HG02852 (cell line): ENCODE measurements around the gene LRRC75A.

Experiments
- ATAC-seq: cut with Tn5 transposase; IDR thresholded peaks from one replicate; pipeline ENCODE4 v1.9.1; 2021; ENCODE audit warnings: mild to moderate bottlenecking, moderate library complexity; ENCODE audit not compliant: unreplicated experiment

LRRC75A gene

DNA sequence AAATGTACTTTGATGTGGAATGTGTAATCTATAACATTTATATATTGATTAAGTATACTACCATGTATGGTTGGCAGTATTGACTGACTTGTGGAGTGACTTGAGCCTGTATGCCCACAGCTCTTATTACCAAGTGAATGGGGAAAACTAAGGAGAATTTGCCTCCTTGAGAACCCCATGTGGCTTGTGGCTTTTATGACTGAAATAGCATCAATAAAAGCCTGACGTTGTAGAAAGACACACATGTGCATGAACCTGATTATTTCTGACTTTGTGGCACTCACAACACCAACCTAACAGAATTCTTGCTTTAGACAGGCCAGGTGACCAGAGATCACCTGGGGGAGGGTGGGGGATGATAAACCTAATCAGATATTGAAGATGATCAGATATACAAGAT lies 2.1 kb upstream of the LRRC75A start:
- no peak for ATAC-seq

DNA sequence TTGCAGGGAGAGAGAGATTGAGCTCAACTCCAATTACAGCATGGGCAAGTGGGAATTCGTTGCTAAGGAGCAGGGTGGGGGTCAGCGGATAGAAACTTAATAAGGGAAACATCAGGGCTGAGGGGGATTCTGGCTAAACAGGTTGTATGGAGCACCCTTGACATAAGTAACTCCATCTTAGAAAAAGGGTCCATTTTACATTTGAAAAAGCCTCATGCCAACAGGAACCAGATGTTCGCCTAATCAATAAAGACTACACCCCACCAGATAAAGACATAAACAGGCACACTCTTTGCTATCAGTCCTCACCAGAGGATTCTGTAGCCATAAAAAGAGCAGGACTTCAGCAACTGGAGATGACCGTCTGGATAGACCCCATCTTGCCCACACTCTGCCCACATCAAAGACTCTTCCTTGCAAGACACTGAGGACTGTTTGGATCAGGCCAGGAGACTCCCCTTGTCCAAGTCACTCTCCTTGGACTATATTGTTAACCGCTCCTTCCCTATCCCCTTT lies 1.6 kb upstream of the LRRC75A start:
- no peak for ATAC-seq

DNA sequence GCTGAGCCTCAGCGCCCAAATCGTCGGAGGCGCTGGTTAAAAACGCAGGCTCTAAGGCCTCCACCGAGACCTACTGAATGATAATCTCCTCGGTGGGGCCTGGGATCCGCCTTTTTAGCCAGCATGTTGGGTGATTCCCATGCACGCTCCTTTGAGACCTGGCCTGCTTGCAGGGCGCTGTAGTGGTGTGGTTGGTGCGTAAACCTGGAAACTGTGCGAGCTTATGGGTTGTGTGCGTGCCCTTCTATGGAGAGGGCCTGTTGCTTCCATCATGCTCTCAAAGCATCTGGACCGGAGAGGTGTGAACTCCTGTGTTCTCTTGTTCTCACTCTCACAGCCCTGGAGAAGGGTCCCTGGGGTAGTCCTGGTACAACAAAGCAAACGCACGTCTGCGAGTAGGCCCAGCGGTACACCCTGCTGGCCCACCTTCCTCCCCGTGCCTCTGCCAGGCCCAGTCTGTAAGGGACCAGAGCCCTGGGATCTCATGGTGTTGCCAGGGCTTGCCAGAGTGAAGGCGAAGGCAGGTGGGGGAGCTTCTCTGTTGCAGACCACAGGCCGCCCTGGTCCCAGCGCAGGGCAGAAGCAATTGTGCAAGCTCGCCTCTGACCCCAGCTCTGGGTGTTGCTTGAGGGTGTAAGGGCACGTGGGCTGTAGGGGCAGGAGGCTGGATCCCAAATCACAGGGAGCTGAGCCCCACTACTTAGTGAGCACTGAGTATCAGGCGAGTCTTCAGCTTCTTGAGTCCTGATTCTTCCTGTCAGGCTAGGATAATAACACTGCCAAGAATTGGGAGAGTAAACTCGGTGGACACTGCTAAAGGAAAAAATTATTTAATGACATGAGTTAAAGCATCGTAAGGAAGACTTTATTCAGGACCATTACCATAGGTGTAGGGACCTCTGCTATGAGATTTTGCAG lies 879 bp upstream of the LRRC75A start:
- no peak for ATAC-seq

DNA sequence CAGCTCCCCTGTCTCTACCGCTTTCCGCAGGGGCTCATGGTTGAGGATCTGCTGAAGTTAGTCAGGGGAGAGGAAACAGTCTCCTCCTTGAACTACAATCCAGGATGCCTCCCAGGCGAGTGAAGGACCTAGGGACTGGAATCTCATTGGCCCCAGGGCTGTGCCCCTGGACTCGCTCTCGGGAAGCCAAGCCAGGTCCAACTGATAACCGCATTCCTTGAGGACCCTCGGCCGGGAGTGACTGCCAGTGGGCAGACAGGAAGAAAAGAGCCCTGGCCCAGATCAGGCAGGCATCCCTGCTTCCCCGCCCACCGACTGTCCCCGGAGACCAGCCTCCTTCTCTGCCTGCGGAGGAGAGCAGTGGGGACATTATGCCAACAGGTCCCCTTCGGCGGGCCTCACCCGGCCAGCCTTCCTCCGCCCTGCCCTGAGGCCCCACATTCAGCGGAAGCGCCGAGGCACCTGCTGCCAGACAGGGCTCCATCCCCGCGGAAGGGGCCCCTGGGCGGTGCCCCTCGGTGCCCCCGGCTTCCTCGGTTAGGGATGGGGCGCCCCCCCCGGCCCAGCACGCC lies 776 bp downstream of the LRRC75A start:
- no peak for ATAC-seq

DNA sequence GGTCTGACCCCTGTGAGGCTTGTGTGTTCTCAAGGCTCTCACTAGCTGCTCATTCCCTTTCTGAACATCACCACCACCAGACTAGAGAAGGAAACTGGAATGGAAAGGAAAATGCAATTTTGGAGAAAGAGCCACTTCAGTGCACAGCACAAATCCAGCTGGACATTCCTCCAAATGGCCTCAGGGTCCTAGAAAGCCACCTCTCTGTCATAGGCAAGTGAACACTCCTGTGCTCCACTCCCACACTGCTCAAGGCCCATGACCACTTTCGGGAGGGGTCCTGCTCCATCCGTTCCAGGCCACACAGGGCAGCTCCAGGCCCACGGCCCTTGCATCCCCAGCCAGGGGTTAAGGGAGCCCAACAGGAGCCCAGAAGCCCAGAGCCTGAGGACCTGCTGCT lies 2.6 kb downstream of the LRRC75A start:
- ATAC-seq: no peak

DNA sequence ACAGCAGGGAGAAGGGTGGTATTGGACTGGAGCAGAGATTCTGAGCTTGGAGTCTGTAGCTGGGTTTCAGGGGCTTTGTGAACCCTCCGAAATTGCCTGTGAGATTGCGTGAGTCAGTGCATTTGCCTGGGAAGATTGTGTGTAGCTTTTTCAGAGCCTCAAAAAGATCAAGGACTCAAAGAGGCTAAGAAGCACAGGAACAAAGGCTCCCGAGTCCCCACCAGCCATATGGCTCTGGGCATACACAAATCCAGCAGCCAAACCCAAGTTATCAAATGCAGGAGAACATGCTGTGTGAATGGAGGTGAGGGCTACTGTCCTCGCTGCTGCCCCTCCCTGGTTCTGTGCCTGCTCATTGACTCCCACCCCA lies 3.0 kb downstream of the LRRC75A start:
- ATAC-seq: no peak

DNA sequence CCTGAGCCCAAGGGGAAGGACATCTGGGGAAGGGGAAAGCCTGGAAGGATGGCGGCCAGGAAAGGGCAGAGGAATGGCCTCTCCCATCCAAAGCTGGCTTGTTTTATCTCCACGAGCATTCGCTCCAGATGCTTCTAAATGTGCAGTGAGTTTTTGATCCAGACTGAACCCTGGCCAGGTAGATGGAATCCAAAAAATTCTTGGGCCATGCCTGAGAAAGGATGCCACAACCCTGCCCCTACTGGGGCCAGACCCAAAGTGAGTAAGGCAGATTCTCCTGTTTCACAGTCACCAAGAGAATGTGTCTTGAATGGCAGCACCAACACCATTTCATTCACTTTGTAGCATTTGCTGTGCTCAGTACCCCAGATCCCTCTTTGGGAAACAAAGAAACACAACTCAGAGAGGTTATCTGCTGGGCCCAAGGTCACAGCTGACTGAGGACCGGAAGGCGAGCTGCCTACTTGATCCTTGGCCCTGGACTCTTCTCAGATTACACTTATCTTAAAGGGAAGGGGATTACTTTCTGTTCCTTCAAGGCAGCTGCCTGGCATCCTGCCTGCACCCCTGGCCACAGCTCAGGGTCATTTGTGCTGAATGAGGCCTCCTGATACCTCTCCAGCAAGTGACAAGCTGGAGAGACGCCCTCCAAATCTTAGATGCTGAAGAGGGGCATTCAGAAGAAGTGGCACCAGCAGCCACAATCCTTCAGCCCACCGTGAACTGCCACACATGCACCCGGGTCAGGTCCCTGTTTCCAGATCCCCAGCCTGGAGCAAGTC lies 3.6 kb downstream of the LRRC75A start:
- ATAC-seq: no peak

DNA sequence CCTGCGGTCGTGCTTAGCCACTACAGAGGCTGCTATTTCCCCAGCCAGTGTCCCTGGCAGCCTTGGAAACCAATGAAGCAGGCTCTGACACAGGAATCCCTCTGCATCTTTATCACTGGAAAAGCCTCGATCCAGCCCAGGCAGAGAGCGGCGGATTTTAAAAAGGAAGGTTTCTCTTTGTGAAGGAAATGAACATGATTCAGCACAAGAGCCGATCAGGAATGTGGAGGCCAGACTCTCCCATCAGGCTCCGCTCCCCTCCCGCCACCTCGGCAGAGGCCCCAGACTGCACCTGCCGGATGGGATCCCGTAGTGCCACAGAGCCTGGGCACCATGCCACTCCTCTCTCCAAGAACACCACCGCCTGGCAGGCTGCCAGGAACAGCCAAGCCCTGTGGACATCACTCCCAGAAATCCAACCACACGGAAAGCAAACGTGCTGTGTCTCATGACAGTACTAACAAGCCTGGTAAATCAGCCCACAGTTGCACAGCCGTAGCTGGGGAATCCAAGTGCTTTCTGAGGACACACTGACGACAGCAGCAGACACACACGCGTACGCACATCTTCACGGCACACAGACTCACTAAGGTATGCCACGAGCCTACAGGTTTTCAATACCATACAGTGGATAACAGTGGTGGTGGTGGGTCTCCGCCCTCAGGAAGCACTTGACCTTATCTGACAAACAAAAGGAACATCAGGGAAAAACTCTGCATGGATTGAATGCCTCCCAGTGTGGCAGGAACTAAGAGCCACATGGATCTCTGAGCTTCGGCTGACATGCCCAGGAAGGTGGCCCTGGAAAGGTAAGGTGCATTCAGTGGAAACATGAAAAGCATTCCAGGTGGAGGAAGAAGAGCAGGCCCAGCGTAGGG lies 5.4 kb downstream of the LRRC75A start:
- ATAC-seq: no peak

DNA sequence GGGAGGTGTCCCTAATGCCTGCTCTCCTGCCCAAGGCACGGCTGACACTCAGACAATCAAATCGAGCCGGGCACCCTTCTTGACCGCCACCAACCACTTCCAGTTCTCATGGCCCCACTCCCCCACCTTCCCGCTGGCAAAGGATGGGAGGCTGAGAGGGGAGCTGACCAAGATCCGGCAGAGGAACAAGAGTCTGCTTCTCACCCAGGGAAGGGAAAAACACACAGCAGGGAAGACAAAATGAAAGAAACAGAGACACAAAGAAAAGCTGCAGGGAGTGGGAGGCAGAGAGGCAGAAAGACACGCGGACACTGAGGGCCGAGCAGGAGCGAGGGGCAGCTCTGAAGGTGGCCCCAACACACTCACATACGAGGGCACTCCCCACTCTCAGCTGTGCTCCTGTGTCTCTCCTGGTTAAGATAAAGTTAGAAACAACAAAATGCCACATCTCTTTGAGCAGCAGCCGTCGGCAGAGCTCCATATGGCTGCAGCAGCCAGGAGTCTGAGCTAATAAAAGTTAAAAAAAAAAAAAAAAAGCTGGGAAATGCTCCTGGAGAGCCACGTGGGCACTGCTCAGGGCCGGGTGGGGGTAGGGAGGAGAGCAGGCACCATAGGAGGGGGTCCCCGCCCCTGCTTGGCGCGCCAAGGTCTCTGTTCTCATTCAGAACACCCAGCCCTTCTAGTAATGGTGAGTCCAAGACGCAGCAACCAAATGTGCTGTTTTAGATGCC lies 7.4 kb downstream of the LRRC75A start:
- no peak for ATAC-seq

DNA sequence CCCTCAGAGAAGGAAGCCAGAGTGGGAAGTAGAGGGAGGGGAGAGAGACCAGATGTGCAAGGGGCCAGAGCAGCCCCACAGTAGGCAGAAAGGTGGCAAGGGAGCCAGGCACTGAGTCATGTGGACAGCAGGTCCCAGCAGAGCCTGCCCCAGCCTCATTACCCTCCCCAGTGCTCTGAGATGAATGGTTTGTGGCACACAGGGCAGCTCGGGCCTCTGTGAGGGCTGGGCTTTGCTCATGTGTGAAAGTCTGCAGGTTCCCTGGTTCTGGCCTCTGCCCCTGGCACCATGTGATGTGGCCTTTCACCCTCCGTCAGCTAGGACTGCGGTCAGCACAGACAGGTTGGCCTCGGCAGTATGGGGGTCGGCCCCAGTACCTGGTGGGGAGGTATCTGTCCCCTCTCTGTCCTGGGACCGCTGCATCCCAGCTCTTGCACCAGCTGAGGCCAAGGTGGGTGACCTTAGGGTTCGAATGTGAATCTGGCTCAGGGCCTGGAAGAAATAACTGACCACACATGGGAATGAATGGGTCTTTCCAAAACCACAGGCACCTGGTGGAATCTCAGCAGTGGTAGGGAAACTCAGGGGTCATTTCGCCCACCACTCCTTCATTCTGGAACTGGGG lies 8.9 kb downstream of the LRRC75A start:
- no peak for ATAC-seq

DNA sequence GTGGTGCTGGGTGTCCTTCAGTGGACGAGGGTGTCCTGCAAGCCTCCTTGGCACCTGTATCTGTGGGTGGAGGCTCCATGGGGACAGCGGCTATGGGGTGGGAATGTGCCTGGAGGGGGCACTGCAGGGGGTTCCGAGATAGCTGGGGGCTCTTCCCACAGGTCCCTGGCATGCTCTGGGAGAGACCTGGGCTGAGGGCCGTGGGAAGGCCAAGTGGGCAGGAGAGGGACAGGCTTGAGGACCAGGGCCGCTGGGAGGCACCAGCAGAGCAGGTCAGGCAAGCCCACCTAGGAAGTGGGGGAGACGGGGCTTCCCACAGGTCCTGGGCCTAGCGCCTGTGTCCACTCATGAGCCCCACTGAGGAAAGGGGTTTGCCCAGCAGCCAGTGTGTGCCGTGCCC lies 9.7 kb downstream of the LRRC75A start:
- no peak for ATAC-seq

DNA sequence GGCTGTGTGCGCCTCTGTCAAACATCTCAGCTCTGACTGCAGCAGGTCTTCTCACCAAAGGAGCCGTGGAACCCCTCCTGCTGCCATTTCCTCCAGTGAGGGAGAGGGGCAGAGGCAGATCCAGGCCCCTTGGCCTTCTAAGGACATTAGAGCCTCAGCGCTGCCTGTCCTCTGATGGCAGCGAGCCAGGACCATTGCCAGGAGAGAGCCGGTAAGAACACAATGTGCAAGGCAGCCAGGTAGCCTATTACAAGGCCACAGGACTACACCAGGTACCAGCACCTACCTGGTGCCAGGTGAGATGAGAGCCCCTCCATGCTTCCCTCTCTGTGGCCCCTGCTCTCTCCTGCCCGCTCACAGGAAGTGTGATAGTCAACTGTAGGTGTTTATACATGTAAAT lies 11.0 kb downstream of the LRRC75A start:
- no peak for ATAC-seq

DNA sequence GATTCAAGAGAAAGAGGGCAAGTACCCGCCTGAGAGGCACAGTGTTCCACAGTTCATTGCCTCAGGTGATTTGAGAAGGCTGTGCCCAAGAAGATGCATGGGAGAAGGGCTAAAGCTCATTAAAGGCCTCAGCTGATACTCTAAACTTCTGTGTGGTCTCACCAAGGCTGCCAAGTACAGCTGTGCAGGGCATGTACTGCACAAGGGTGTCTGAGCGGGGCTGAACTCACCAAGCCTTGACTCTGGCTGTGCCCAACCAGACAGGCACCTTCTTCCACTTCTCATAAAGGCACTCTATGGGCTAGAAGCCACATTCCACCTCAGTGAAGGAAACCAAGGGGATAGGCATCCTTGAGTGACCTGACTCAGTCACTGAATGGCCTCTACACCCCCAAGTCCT lies 12.7 kb downstream of the LRRC75A start:
- no peak for ATAC-seq

DNA sequence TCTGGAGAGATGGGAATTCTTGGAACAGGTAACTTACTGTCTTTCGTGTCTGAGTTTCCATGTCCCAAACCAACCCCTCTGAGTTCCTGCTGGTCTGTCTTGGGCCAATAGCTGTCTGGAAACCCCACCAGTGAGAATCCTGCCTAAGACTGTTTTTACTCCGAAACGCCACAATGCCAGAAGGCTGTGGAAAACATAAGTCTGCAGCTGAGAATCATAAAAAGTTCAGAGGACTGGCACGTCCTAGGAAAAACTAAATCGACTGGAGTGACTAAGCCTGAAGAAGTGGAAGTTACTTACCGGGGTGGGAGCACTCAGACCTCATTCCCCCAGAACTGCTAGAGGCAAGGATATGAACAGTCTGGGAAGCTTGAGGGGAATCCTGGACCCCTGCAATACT lies 13.3 kb downstream of the LRRC75A start:
- no peak for ATAC-seq

DNA sequence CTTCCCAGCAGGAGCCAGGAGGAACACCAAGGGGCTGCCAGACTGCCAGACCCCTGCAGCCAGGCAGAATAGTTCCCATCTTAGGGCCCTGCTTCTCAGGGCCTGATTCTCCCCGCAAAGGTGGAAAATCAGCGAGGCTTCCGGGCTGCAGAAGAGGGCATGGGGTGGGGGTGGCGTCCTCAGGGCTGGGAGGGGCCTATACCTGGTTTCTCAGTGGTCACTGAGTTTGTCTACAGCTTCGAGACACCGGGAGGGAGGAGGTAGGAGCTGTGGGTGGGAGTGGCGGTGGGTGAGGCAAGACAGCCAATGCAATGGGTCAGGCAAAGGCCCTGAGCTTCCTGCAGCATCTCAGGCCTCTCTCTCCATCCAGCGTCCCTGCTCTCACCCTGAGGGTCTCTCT lies 14.3 kb downstream of the LRRC75A start:
- ATAC-seq: no peak

DNA sequence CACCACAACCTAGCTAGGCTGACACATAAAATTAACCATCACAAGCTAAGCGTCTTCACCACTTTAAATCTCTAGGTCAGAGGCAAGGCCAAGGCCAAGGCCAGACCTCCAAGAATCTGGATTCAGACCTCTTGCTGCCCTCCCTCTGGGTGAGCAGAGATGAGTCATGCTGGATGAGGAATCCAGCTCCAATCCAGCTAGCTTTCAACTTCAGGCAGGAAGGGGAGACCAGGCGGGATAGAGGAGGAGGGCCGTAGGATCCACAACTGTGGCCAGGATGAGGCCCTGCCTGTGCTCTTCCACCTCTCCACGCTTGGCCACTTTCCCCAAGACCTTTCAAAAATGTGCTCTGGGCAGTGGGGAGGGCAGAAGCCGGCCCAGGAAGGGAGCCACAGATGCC lies 14.7 kb downstream of the LRRC75A start:
- no peak for ATAC-seq

DNA sequence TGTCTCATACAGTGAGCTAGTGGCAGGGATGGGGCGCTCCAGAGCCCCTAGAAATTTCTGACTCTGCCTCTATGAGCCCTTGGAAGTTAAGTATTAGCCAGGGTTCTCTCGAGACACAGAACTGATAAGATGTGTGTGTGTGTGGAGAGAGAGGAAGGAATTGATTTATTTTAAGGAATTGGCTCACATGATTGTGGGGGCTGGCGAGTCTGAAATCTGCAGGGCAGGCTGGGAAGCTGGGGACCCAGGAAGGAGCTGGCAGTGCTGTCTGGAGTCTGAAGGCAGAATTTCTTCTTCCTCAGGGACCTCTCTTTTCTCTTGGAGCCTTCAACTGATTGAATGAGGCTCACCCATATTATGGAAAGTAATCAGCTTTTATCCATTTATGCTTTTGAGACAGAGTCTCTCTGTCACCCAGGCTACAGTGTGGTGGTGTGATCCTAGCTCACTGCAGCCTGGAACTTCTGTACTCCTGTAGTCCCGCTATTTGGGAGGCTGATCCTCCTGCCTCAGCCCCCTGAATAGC lies 16.8 kb downstream of the LRRC75A start:
- ATAC-seq: no peak

DNA sequence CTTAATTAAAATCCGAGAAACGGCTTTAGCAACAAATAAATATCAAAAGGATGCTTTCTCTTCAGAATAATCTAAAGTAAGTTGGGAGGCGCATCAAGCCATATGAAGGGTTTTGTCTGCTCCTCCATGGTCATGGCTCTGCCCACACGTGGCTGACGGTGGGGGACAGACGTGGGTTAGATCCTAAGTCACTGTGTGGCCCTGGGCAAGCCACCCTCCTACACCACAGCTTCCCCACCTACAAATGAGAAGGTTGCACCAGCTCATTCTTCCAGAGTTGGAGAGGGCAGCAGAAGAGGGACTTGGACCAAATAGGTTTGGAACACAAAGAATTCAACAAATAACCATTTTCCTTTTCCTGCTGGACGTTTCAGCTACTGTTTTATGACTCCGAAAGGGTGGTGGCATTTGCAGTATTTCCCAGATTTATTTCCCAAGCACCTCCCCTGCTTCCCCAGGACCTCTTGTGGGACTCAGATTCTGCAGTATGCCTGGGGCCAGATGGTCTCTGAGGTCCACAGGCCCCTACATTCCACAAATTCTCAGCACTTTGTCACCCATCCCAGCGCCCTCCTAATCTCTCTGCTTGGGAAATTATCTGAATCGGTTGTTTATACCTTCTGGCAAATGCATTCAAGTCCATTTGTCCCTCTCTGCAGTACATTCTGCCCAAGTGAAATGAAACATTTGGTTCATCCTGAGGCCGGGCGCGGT lies 17.8 kb downstream of the LRRC75A start:
- no peak for ATAC-seq
